Spinal cord (tissue), 10 donors: ENCODE results near the gene ZNF765. TPM values are rescaled to one million over a fixed set of nuclear protein-coding genes. Genes with fewer than 3 reads are reported as not detected.
"Not testable (repeated sequence)": the region's sequence is repeated elsewhere in the genome, so short reads cannot be mapped to it uniquely, and the experiment has no call there.

ENCODE experiments used
- DNase-seq, 6 donors: peaks; one replicate each; pipeline versions ENCODE4 v3.0.0 to v3.0.0-alpha.2; 2013 to 2015; ENCODE audit warnings: low spot score in 6 of 6, low read depth in 4 of 6
- H3K27ac ChIP-seq: one replicate; pipeline ENCODE4 v1.5.1; 2013; ENCODE audit warnings: low read depth, low read length, control low read depth
- H3K27me3 ChIP-seq: one replicate; pipeline ENCODE4 v1.6.1; 2013; ENCODE audit warnings: low read length; ENCODE audit not compliant: control insufficient read depth, insufficient read depth
- H3K36me3 ChIP-seq: one replicate; pipeline ENCODE4 v1.6.1; 2013; ENCODE audit warnings: low read length; ENCODE audit not compliant: control insufficient read depth, insufficient read depth
- H3K4me1 ChIP-seq: one replicate; pipeline ENCODE4 v1.6.1; 2013; ENCODE audit warnings: low read length; ENCODE audit not compliant: control insufficient read depth, insufficient read depth
- H3K4me3 ChIP-seq: one replicate; pipeline ENCODE4 v1.5.1; 2013; ENCODE audit warnings: low read depth, low read length, control low read depth
- H3K9me3 ChIP-seq: one replicate; pipeline ENCODE4 v1.6.1; 2013; ENCODE audit warnings: low read length; ENCODE audit not compliant: control insufficient read depth, insufficient read depth
- WGBS: methylation state at CpG from one replicate; pipeline ENCODE4 v1.1.5; 2013; ENCODE audit warnings: missing lambda C conversion rate; ENCODE audit not compliant: insufficient coverage; 5-methylcytosine and 5-hydroxymethylcytosine counted together
- polyA plus RNA-seq, 2 donors: library from polyadenylated mRNA; unstranded; fragments of 120-200 nt; gene quantifications; one replicate each; pipeline ENCODE4 v1.2.1, GENCODE V29; 2013; ENCODE audit not compliant: insufficient read length in 2 of 2
- total RNA-seq, 2 donors: library from RNA; depleted of rRNA in 1 of 2; stranded (reverse); fragments of 120-200 nt in 1 of 2; fragments of >200 nt in 1 of 2; gene quantifications; one replicate each; pipeline versions ENCODE4 v1.2.3 to v1.2.4, GENCODE V29; 2013 to 2014
- donor health status: healthy.

ZNF765 gene
- total and polyA plus RNA-seq, 4 donors, result 11.3 to 16.4 (median 14.7) TPM

GRCh38 chr19:53374743-53375142 is 20.2 kb upstream of the ZNF765 start:
- H3K4me3 ChIP-seq, result no peak overlapping the region
- WGBS, result 75% methylated on average over 1 of the region's 1 CpG
- no peak for DNase-seq
- no peaks in the 10 kb centered on the region for H3K9me3 ChIP-seq
- H3K27me3 ChIP-seq, result no peaks in the 10 kb centered on the region
- H3K27ac ChIP-seq, result no peak overlapping the region
- H3K4me1 ChIP-seq, result no peaks in the 10 kb centered on the region
- H3K36me3 ChIP-seq, result peaks cover 4% of the 10 kb centered on the region

- Histone ChIP-seq H3K27me3 (no peaks in the 10 kb centered on the region), H3K27ac (no peak overlapping the region), H3K36me3 (peaks cover 3% of the 10 kb centered on the region), H3K4me3 (no peak overlapping the region), H3K9me3 (no peaks in the 10 kb centered on the region), H3K4me1 (no peaks in the 10 kb centered on the region)
- DNase-seq, result no peak
- no CpG with 5 or more reads among the region's 3 CpGs for WGBS
These were observed 13.6 kb upstream of the ZNF765 start for GRCh38 chr19:53381376-53381775.

DNA sequence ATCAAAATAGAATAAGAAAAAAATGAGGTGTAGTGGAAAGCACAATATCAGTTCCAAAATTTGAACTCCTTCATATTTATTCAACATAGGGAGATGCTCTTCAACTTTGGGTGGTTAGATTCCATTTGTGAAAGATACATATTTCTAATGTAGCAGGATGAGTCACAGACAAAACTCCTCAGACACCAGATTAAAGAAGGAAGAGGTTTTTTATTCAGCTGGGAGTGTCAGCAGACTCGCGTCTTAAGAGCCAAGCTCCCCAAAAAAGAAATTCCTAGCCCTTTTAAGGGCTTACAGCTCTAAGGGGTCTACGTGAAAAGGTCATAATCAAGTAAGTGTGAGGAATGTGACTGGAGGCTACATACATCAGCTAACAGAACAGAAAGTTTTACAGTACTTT is 6.8 kb upstream of the ZNF765 start:
- no peak for DNase-seq
- no peak overlapping the region for H3K4me3 ChIP-seq
- no peaks in the 10 kb centered on the region for H3K27me3 ChIP-seq
- H3K36me3 ChIP-seq, result no peaks in the 10 kb centered on the region
- WGBS, result no CpG with 5 or more reads among the region's 3 CpGs
- no peak overlapping the region for H3K27ac ChIP-seq
- peaks cover 6% of the 10 kb centered on the region for H3K4me1 ChIP-seq
- H3K9me3 ChIP-seq, result no peaks in the 10 kb centered on the region

DNA sequence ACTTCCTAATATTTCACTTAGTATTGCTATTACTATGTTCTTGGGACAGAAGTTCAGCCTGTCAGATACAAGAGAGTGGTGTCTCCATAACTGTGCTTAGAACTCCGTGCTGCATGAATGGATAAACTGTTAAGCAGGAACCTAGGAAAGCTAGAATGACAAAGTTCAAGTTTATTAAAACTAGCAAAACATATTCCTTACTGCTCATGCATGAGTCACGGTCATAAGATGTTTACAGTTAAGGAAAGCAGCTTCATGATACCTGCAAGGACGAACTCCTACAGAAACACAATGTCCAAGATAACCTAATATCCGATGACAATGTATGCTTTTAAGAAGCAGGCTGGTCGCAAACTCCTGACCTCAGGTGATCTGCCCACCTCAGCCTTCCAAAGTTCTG is 6.0 kb upstream of the ZNF765 start:
- H3K27me3 ChIP-seq, result no peaks in the 10 kb centered on the region
- H3K27ac ChIP-seq, result no peak overlapping the region
- WGBS, result 97% methylated on average over 4 of the region's 5 CpGs
- H3K4me1 ChIP-seq, result peaks cover 7% of the 10 kb centered on the region
- no peaks in the 10 kb centered on the region for H3K36me3 ChIP-seq
- H3K4me3 ChIP-seq, result no peak overlapping the region
- DNase-seq, result no peak
- H3K9me3 ChIP-seq, result no peaks in the 10 kb centered on the region

DNA sequence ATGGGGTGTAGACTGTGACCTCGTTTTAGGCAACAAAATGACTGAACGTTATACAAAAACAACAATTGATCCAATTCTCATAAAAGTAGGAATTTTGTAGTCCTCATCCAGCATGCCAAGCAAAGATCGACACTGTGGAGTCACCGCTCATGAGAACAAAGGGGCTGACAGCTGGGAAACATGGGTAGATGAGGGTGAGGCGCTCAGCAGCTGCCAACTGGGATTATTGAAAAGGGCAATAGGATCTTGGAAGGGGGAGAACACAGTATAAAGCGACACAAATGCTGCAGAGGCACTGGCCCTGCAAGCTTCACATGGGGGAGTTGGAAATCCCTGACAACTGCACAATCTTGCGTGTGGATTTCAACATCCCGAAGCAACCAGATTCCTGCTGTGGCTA is 5.4 kb upstream of the ZNF765 start:
- H3K27me3 ChIP-seq, result no peaks in the 10 kb centered on the region
- DNase-seq, result peak in 1 of 6 donors; percentile 19
- H3K36me3 ChIP-seq, result no peaks in the 10 kb centered on the region
- H3K9me3 ChIP-seq, result no peaks in the 10 kb centered on the region
- H3K4me1 ChIP-seq, result peaks cover 13% of the 10 kb centered on the region
- no peak overlapping the region for H3K27ac ChIP-seq
- WGBS, result 41% methylated on average over 6 of the region's 8 CpGs
- no peak overlapping the region for H3K4me3 ChIP-seq

DNA sequence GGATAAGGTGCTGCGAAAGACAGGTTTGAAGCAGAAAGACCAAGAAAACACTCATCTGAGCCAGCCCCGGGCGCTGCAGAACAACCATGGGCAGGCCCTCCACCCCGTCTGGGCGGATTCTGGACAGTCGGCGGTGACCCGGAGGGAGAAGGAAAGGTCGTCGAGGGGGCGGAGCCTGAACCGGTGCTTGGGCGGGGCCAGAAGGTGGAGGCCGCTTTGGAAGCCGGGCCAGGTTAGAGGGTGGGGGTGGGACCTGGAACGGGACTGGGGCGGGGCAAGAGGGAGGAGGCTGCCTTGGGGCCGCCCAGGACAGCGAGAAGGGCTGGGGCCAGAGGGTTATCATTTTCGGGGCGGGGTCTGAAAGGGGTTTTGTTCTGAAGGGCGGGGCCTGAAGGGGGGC is 5.0 kb upstream of the ZNF765 start:
- Histone ChIP-seq H3K9me3 (no peaks in the 10 kb centered on the region), H3K4me1 (peaks cover 16% of the 10 kb centered on the region), H3K4me3 (no peak overlapping the region), H3K27me3 (no peaks in the 10 kb centered on the region), H3K27ac (no peak overlapping the region), H3K36me3 (no peaks in the 10 kb centered on the region)
- 23% methylated on average over 22 of the region's 22 CpGs for WGBS
- peak in 3 of 6 donors; percentile 2 to 79 (median 30) for DNase-seq

DNA sequence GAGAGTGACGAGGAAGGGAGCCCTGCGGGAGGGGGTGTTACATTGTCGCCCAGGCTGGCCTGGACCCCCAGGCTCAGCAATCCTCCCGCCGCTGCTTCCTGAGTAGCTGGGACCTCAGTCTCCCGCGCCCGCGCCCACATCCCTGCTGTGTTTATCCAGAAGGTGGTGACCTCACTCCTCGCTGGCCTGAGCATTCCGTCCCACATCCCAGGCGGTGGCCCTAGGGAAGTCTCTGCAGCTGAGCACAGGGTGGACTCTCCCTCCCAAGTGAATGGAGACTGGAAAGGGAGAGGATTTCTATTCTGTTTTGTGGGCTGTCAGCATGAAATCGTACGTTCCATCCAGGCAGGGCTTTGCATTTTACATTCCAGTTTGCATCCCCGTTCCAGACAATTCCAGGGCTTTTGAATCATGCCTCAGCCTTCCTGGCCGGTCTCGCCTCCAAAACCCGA is 401 bp upstream of the ZNF765 start:
- peaks cover 23% of the 10 kb centered on the region for H3K4me1 ChIP-seq
- DNase-seq, result no peak
- WGBS, result 1% methylated on average over 18 of the region's 18 CpGs
- H3K27me3 ChIP-seq, result no peaks in the 10 kb centered on the region
- peak overlapping the region; percentile 67 for H3K27ac ChIP-seq
- no peaks in the 10 kb centered on the region for H3K9me3 ChIP-seq
- H3K4me3 ChIP-seq, result peak overlapping the region; percentile 61
- no peaks in the 10 kb centered on the region for H3K36me3 ChIP-seq

- H3K27me3 ChIP-seq, H3K36me3 ChIP-seq, H3K9me3 ChIP-seq: not testable (repeated sequence)
- Histone ChIP-seq H3K27ac (peak overlapping the region; percentile 47), H3K4me1 (peaks cover 19% of the 10 kb centered on the region), H3K4me3 (peak overlapping the region; percentile 61)
- 0% methylated on average over 7 of the region's 9 CpGs for WGBS
- DNase-seq, result peak in 1 of 6 donors; percentile 7
These were observed 1.0 kb downstream of the ZNF765 start for GRCh38 chr19:53395840-53396524.

DNA sequence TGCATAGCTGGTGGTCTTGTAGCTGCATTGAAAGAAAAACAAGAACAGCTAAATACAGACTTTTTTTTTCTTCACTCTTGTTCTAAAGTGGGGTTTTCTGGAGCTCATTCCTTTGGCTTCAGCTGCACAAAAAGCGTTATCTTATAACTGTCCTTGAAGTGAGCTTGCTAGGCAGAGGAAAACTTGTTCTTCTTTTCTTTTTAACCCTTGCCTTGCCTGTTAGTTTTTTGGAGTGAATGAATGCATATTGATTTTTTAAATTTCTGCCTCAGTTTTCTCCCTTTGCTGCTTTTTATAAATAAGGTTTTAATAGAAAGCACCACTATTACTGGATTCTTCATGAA is 1.5 kb downstream of the ZNF765 start:
- no peak for DNase-seq
- no CpG with 5 or more reads among the region's 1 CpG for WGBS
- Histone ChIP-seq H3K4me3 (no peak overlapping the region), H3K9me3 (no peaks in the 10 kb centered on the region), H3K36me3 (no peaks in the 10 kb centered on the region), H3K27ac (no peak overlapping the region), H3K4me1 (peaks cover 19% of the 10 kb centered on the region), H3K27me3 (no peaks in the 10 kb centered on the region)

- peaks cover 19% of the 10 kb centered on the region for H3K4me1 ChIP-seq
- not testable (repeated sequence) for DNase-seq, H3K36me3 ChIP-seq, H3K9me3 ChIP-seq, H3K27ac ChIP-seq, H3K27me3 ChIP-seq, H3K4me3 ChIP-seq
- WGBS, result no CpG with 5 or more reads among the region's 1 CpG
These were observed 3.0 kb downstream of the ZNF765 start for GRCh38 chr19:53397918-53398317.
